Duodenal mucosa (tissue), 2 donors: ENCODE measurements around the gene DOCK4.

Experiments used
- H3K27ac ChIP-seq: one replicate; pipeline ENCODE4 v1.7.0; 2013; ENCODE audit warnings: low read depth, low read length
- H3K27me3 ChIP-seq, 2 donors: one replicate each; pipeline ENCODE4 v1.7.0; 2013; ENCODE audit warnings: low read length in 2 of 2, control low read depth in 1 of 2; ENCODE audit not compliant: insufficient read depth in 2 of 2, control insufficient read depth in 1 of 2
- H3K36me3 ChIP-seq, 2 donors: one replicate each; pipeline ENCODE4 v1.7.0; 2013; ENCODE audit warnings: low read length in 2 of 2, control low read depth in 1 of 2; ENCODE audit not compliant: insufficient read depth in 2 of 2, control insufficient read depth in 1 of 2
- H3K4me1 ChIP-seq, 2 donors: one replicate each; pipeline ENCODE4 v1.7.0; 2013; ENCODE audit warnings: low read length in 2 of 2, control low read depth in 1 of 2; ENCODE audit not compliant: insufficient read depth in 2 of 2, control insufficient read depth in 1 of 2
- H3K4me3 ChIP-seq, 2 donors: one replicate each; pipeline ENCODE4 v1.7.0; 2013; ENCODE audit warnings: low read length in 2 of 2, low read depth in 1 of 2
- H3K9ac ChIP-seq, 2 donors: one replicate each; pipeline ENCODE4 v1.7.0; 2013; ENCODE audit warnings: low read length in 2 of 2, low read depth in 1 of 2
- H3K9me3 ChIP-seq, 2 donors: one replicate each; pipeline ENCODE4 v1.7.0; 2013; ENCODE audit warnings: low read length in 2 of 2, control low read depth in 1 of 2; ENCODE audit not compliant: control insufficient read depth in 1 of 2

Gene DOCK4

GRCh38 chr7:112223310-112223709, 17.1 kb upstream of the DOCK4 start:
- H3K4me3 ChIP-seq: no peak overlapping the region
- no peaks in the 10 kb centered on the region for H3K36me3 ChIP-seq
- H3K4me1 ChIP-seq: no peaks in the 10 kb centered on the region
- no peak overlapping the region for H3K9ac ChIP-seq
- H3K9me3 ChIP-seq: no peaks in the 10 kb centered on the region
- H3K27me3 ChIP-seq: no peaks in the 10 kb centered on the region
- no peak overlapping the region for H3K27ac ChIP-seq

GRCh38 chr7:112220877-112221434, 14.8 kb upstream of the DOCK4 start:
- Histone ChIP-seq H3K4me1 (peaks cover 1 to 3% of the 10 kb centered on the region in 2 donors), H3K9ac (no peak overlapping the region), H3K27ac (no peak overlapping the region), H3K9me3 (no peaks in the 10 kb centered on the region), H3K4me3 (no peak overlapping the region), H3K36me3 (no peaks in the 10 kb centered on the region), H3K27me3 (no peaks in the 10 kb centered on the region)

GRCh38 chr7:112215787-112216186, 9.6 kb upstream of the DOCK4 start:
- no peaks in the 10 kb centered on the region for H3K27me3 ChIP-seq
- H3K4me3 ChIP-seq: no peak overlapping the region
- H3K9me3 ChIP-seq: no peaks in the 10 kb centered on the region
- no peaks in the 10 kb centered on the region for H3K36me3 ChIP-seq
- no peak overlapping the region for H3K9ac ChIP-seq
- peaks cover 14 to 19% of the 10 kb centered on the region in 2 donors for H3K4me1 ChIP-seq
- H3K27ac ChIP-seq: no peak overlapping the region

- Histone ChIP-seq H3K4me3 (no peak overlapping the region), H3K27me3 (no peaks in the 10 kb centered on the region)
These were observed 8.7 kb upstream of the DOCK4 start for GRCh38 chr7:112214883-112215282.

GRCh38 chr7:112214268-112214667, 8.1 kb upstream of the DOCK4 start:
- Histone ChIP-seq H3K27me3 (no peaks in the 10 kb centered on the region), H3K4me1 (peaks cover 14 to 19% of the 10 kb centered on the region in 2 donors), H3K27ac (no peak overlapping the region), H3K9ac (no peak overlapping the region), H3K36me3 (no peaks in the 10 kb centered on the region), H3K9me3 (no peaks in the 10 kb centered on the region), H3K4me3 (no peak overlapping the region)

More at GRCh38 chr7:112214883-112215282, 8.7 kb upstream of the DOCK4 start:
- Histone ChIP-seq H3K36me3 (no peaks in the 10 kb centered on the region), H3K4me1 (peaks cover 14 to 19% of the 10 kb centered on the region in 2 donors), H3K27ac (no peak overlapping the region), H3K9me3 (no peaks in the 10 kb centered on the region), H3K9ac (no peak overlapping the region)

GRCh38 chr7:112213735-112214134, 7.5 kb upstream of the DOCK4 start:
- Histone ChIP-seq H3K27me3 (no peaks in the 10 kb centered on the region), H3K36me3 (no peaks in the 10 kb centered on the region), H3K4me3 (no peak overlapping the region), H3K4me1 (peaks cover 14 to 19% of the 10 kb centered on the region in 2 donors), H3K9me3 (no peaks in the 10 kb centered on the region), H3K9ac (no peak overlapping the region), H3K27ac (no peak overlapping the region)

- Histone ChIP-seq H3K36me3 (no peaks in the 10 kb centered on the region), H3K4me1 (peaks cover 14 to 21% of the 10 kb centered on the region in 2 donors), H3K27me3 (no peaks in the 10 kb centered on the region), H3K9ac (no peak overlapping the region), H3K9me3 (no peaks in the 10 kb centered on the region), H3K27ac (no peak overlapping the region), H3K4me3 (no peak overlapping the region)
These were observed 6.4 kb upstream of the DOCK4 start for GRCh38 chr7:112212571-112212970.

GRCh38 chr7:112211348-112211907, 5.2 kb upstream of the DOCK4 start:
- H3K27me3 ChIP-seq: no peaks in the 10 kb centered on the region
- no peak overlapping the region for H3K4me3 ChIP-seq
- H3K27ac ChIP-seq: no peak overlapping the region
- no peaks in the 10 kb centered on the region for H3K36me3 ChIP-seq
- no peaks in the 10 kb centered on the region for H3K9me3 ChIP-seq
- peaks cover 14 to 25% of the 10 kb centered on the region in 2 donors for H3K4me1 ChIP-seq
- H3K9ac ChIP-seq: no peak overlapping the region

- no peak overlapping the region for H3K27ac ChIP-seq
- H3K27me3 ChIP-seq: peaks cover 13 to 20% of the 10 kb centered on the region in 2 donors
- no peak overlapping the region for H3K9ac ChIP-seq
- H3K4me3 ChIP-seq: peak overlapping the region; percentile 97 to 98
- peaks cover 22 to 30% of the 10 kb centered on the region in 2 donors for H3K4me1 ChIP-seq
- H3K36me3 ChIP-seq: no peaks in the 10 kb centered on the region
- no peaks in the 10 kb centered on the region for H3K9me3 ChIP-seq
These were observed 1.6 kb upstream of the DOCK4 start for GRCh38 chr7:112207765-112208164.

- Histone ChIP-seq H3K4me3 (peak overlapping the region; percentile 97 to 98), H3K4me1 (peaks cover 22 to 30% of the 10 kb centered on the region in 2 donors), H3K9me3 (no peaks in the 10 kb centered on the region), H3K9ac (peak overlapping the region; percentile 88 to 91), H3K27ac (peak overlapping the region; percentile 59), H3K36me3 (no peaks in the 10 kb centered on the region), H3K27me3 (peaks cover 14 to 24% of the 10 kb centered on the region in 2 donors)
These were observed 893 bp upstream of the DOCK4 start for GRCh38 chr7:112206991-112207592.
